Measurements from ENCODE around the gene TNFRSF18.

TNFRSF18 gene

GRCh38 chr1:1175221-1176062 lies 30.9 kb downstream of the TNFRSF18 start:
- no peak for DNase-seq

- DNase-seq, result peak; percentile 34
Measured at GRCh38 chr1:1173793-1174415, 32.5 kb downstream of the TNFRSF18 start, which contains the start of gene TTLL10. TSS of gene TTLL10 (plus strand) at chr1:1173880. CDS start at chr1:1179216, 5,336 bp downstream.

- DNase-seq, result no peak
Measured at GRCh38 chr1:1173061-1173792, 33.2 kb downstream of the TNFRSF18 start.

GRCh38 chr1:1171546-1172340 lies 34.6 kb downstream of the TNFRSF18 start:
- DNase-seq, result no peak

- DNase-seq, result no peak
Measured at GRCh38 chr1:1171161-1171545, 35.2 kb downstream of the TNFRSF18 start.

- no peak for DNase-seq
Measured at GRCh38 chr1:1170215-1171091, 35.9 kb downstream of the TNFRSF18 start.

DNA sequence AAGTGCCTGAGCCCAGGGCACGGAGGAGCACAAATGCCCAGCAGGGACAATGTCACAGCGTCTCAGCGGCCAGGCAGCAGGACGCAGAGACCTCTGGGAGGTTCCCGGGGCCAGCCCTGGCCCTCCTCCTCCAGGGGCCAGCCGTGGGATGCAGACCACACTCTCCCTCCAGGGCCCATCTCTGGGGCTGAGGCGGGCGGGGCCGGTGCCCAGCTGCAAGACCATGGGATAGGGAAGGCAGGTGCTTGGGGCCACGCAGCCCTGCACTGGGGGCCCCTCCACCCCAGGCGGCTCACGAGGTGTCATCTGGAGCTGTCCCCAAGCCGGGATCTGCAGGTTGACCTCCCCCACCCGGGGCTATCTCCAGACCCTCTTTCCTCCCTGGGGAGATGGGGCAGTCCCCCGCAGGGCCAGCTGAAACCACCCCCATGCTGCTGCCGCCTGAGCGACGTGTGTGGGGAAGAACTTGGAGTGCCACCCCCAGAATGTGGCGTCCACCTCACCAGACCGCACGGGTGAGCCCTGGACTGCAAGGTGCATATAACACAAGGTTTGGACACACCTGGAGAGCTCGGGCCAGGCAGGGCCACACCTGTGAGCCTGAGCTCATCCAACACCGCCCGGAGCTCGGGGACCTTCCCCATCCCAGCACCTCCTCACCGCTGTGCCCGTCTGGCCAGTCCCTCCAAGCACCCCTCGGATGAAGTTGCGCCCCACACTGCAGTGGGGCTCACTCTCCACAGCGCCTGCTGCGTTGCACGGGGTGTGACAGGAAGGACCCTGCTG lies 36.8 kb downstream of the TNFRSF18 start:
- DNase-seq, result no peak

GRCh38 chr1:1168451-1169411 lies 37.7 kb downstream of the TNFRSF18 start:
- DNase-seq, result peak; percentile 23

DNA sequence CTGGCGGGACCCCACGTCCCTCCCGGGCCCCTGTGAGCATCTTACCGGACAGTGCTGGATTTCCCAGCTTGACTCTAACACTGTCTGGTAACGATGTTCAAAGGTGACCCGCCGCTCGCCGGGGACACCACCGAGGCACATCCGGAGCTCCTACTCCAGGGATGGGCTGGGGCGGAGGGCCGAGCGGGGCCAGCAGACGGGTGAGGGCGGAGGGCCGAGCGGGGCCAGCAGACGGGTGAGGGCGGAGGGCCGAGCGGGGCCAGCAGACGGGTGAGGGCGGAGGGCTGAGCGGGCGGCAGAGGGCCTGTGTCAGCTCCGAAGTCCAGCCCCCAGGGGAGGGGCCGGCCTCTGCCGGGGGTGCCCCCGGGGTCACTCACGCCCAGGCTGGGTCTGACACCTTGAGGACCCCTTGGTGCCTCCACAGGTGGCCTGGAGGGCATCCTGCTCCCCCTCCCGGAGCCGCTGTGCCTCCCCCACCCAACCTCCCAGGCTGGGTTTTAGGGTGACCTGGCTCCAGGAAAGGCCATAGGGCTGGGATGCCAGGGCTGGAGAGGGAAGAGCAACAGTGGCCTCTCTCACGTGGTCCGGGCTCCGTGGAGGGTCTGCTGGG lies 38.4 kb downstream of the TNFRSF18 start:
- DNase-seq, result no peak

DNA sequence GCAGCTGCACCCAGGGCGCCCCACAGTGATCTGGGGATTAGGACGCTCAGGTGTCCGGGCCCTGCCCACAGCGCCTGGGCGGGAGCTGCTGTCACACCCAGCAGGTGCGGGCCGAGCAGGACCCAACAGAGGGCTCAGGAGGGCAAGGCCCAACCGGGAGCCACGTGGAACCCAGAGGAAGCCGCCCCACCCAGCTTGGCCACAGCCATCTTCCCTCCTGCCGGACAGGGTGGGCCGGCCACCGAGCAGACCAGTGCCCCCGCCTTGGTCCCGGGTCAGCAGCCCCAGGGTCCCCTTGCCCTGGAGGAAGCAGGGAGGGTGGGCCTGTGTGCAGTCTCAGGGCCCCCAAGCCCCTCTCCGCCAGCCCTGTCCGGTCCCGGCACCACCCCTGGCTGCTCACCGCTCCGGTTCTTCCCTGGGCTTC lies 39.0 kb downstream of the TNFRSF18 start:
- peak; percentile 24 for DNase-seq

GRCh38 chr1:1166642-1167397 lies 39.6 kb downstream of the TNFRSF18 start:
- peak; percentile 23 for DNase-seq

DNA sequence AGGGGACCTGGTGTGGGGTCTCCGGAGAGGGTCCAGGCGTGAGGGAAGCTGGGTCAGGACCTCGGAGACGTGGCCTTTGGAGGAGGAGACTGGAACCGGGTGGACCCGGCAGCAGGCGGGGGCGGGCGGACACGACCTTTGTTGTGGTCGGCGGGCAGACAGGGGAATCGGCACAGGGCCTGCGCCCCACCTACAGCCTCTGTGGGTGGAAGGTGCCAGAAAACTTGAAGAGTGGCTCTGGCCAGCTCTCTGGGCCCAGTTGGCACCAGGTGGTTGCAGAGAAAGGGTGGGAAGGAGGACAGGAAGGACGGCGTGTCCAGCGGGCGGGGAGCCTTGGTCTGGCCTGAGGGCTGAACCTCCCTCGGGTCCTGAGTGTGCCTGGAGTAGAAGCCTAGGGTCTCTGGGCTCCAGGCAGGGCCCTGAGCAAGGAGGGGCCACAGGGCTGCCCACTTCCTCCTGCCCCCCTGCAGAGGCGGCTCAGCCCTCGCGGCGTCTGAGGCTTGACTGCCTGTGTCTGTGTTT lies 40.4 kb downstream of the TNFRSF18 start:
- DNase-seq, result peak; percentile 26

- no peak for DNase-seq
Measured at GRCh38 chr1:1165485-1165884, 40.9 kb downstream of the TNFRSF18 start.

GRCh38 chr1:1164701-1165451 lies 41.5 kb downstream of the TNFRSF18 start:
- no peak for DNase-seq

DNA sequence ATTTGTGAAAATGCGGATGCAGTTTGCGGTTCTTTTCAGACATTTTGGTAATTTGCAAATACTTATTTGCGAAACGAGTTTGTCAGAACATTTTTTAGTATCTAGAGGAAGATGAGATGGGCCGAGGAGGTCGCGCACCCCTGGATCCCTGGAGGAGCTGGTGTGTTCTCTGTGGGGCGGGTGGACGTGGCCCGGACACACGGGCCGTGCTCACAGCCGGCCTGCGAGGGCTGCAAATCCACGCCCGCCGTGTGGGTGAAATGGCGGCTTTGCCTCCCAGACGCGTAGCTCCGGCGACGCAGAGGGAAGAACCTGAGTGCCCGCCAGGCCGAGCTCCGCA lies 42.1 kb downstream of the TNFRSF18 start:
- DNase-seq, result no peak

GRCh38 chr1:1163538-1164070 lies 42.8 kb downstream of the TNFRSF18 start:
- no peak for DNase-seq
